BE2C (cell line): Measurements from ENCODE around the gene R3HDM2.
"Not testable (repeated sequence)": the region's sequence is repeated elsewhere in the genome, so short reads cannot be mapped to it uniquely, and the experiment has no call there.

Experiments
- DNase-seq: peaks from one replicate; pipeline ENCODE4 v3.0.0-alpha.2; 2020
- H3K27me3 ChIP-seq: fragments of 250-450 bp; sonication (Bioruptor Pico); 2 replicates; pipeline ENCODE4 v1.5.1; 2020; ENCODE audit warnings: mild to moderate bottlenecking
- H3K36me3 ChIP-seq: fragments of 250-450 bp; sonication (Bioruptor Pico); 2 replicates; pipeline ENCODE4 v1.5.1; 2020; ENCODE audit warnings: mild to moderate bottlenecking
- H3K4me1 ChIP-seq: fragments of 250-450 bp; sonication (Bioruptor Pico); 2 replicates; pipeline ENCODE4 v1.5.1; 2020
- H3K4me3 ChIP-seq: 2 replicates; pipeline ENCODE4 v1.5.1; 2011; ENCODE audit warnings: low read depth, low read length
- H3K9me3 ChIP-seq: fragments of 250-450 bp; sonication (Bioruptor Pico); 2 replicates; pipeline ENCODE4 v1.5.1; 2020
- CTCF ChIP-seq: IDR thresholded peaks from 2 replicates; pipeline ENCODE4 v1.5.1; 2012; ENCODE audit warnings: mild to moderate bottlenecking, low read depth, low read length

R3HDM2 gene

GRCh38 chr12:57343703-57344378 lies 87.0 kb downstream of the R3HDM2 start:
- peaks cover 20% of the 10 kb centered on the region for H3K4me1 ChIP-seq
- H3K36me3 ChIP-seq, result no peaks in the 10 kb centered on the region
- no peak for DNase-seq
- TF ChIP-seq CTCF, result no peak
- no peaks in the 10 kb centered on the region for H3K27me3 ChIP-seq
- H3K4me3 ChIP-seq, result no peak overlapping the region
- no peaks in the 10 kb centered on the region for H3K9me3 ChIP-seq

- peaks cover 20% of the 10 kb centered on the region for H3K4me1 ChIP-seq
- H3K9me3 ChIP-seq, result no peaks in the 10 kb centered on the region
- no peaks in the 10 kb centered on the region for H3K27me3 ChIP-seq
- no peaks in the 10 kb centered on the region for H3K36me3 ChIP-seq
- DNase-seq, result peak; percentile 69
- no peak overlapping the region for H3K4me3 ChIP-seq
- no peak for TF ChIP-seq CTCF
These were observed 88.6 kb downstream of the R3HDM2 start for GRCh38 chr12:57342207-57342691.

GRCh38 chr12:57341275-57341990 lies 89.4 kb downstream of the R3HDM2 start:
- Histone ChIP-seq H3K9me3 (no peaks in the 10 kb centered on the region), H3K36me3 (no peaks in the 10 kb centered on the region), H3K4me1 (peaks cover 20% of the 10 kb centered on the region), H3K27me3 (no peaks in the 10 kb centered on the region), H3K4me3 (no peak overlapping the region)
- no peak for TF ChIP-seq CTCF
- DNase-seq, result no peak

GRCh38 chr12:57340104-57340503 lies 90.7 kb downstream of the R3HDM2 start:
- DNase-seq, result no peak
- H3K36me3 ChIP-seq, result no peaks in the 10 kb centered on the region
- no peaks in the 10 kb centered on the region for H3K9me3 ChIP-seq
- no peaks in the 10 kb centered on the region for H3K27me3 ChIP-seq
- no peak for TF ChIP-seq CTCF
- peaks cover 20% of the 10 kb centered on the region for H3K4me1 ChIP-seq
- no peak overlapping the region for H3K4me3 ChIP-seq

- H3K27me3 ChIP-seq, H3K4me1 ChIP-seq, H3K4me3 ChIP-seq, H3K36me3 ChIP-seq, H3K9me3 ChIP-seq, DNase-seq: not testable (repeated sequence)
These were observed 94.5 kb downstream of the R3HDM2 start for GRCh38 chr12:57336299-57336698.

- DNase-seq, result no peak
- no peak overlapping the region for H3K4me3 ChIP-seq
- no peaks in the 10 kb centered on the region for H3K27me3 ChIP-seq
- H3K36me3 ChIP-seq, result no peaks in the 10 kb centered on the region
- TF ChIP-seq CTCF, result no peak
- H3K9me3 ChIP-seq, result no peaks in the 10 kb centered on the region
- no peaks in the 10 kb centered on the region for H3K4me1 ChIP-seq
These were observed 96.6 kb downstream of the R3HDM2 start for GRCh38 chr12:57334219-57334618.
